Epithelial cell of esophagus (primary cell): ENCODE results near the gene INTS6L.

ENCODE experiments used
- DNase-seq: peaks from one replicate; pipeline ENCODE4 v3.0.0; 2010; ENCODE audit warnings: low read depth
- H3K4me3 ChIP-seq: 2 replicates; pipeline ENCODE4 v1.5.1; 2011; ENCODE audit warnings: mild to moderate bottlenecking, low read length, control low read depth
- CTCF ChIP-seq: IDR thresholded peaks from 2 replicates; pipeline ENCODE4 v1.5.1; 2011; ENCODE audit warnings: low read depth, mild to moderate bottlenecking, low read length, control low read depth, inconsistent platforms; ENCODE audit not compliant: insufficient read depth; ENCODE audit errors: missing control alignments

The INTS6L gene, protein sequence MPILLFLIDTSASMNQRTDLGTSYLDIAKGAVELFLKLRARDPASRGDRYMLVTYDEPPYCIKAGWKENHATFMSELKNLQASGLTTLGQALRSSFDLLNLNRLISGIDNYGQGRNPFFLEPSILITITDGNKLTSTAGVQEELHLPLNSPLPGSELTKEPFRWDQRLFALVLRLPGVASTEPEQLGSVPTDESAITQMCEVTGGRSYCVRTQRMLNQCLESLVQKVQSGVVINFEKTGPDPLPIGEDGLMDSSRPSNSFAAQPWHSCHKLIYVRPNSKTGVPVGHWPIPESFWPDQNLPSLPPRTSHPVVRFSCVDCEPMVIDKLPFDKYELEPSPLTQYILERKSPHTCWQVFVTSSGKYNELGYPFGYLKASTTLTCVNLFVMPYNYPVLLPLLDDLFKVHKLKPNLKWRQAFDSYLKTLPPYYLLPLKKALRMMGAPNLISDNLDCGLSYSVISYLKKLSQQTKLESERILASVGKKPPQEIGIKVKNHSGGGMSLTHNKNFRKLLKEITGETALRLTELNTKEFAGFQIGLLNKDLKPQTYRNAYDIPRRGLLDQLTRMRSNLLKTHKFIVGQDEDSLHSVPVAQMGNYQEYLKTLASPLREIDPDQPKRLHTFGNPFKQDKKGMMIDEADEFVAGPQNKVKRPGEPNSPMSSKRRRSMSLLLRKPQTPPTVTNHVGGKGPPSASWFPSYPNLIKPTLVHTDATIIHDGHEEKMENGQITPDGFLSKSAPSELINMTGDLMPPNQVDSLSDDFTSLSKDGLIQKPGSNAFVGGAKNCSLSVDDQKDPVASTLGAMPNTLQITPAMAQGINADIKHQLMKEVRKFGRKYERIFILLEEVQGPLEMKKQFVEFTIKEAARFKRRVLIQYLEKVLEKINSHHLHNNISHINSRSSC

GRCh38 chrX:135520553-135521404 lies at the start of gene INTS6L:
TSS of gene INTS6L (plus strand) at chrX:135520660. CDS start at chrX:135520993, 333 bp downstream.
- TF ChIP-seq CTCF, result no peak
- peak; percentile 91 for DNase-seq
- H3K4me3 ChIP-seq, result peak within 1 kb of the TSS; percentile 64

GRCh38 chrX:135476378-135476777 lies 44.1 kb upstream of the INTS6L start:
- DNase-seq, result no peak
- no peak for TF ChIP-seq CTCF
- H3K4me3 ChIP-seq, result no peak overlapping the region

GRCh38 chrX:135477576-135477975 lies 42.9 kb upstream of the INTS6L start:
- H3K4me3 ChIP-seq, result no peak overlapping the region
- peak; percentile 71 for TF ChIP-seq CTCF
- peak; percentile 77 for DNase-seq

DNA sequence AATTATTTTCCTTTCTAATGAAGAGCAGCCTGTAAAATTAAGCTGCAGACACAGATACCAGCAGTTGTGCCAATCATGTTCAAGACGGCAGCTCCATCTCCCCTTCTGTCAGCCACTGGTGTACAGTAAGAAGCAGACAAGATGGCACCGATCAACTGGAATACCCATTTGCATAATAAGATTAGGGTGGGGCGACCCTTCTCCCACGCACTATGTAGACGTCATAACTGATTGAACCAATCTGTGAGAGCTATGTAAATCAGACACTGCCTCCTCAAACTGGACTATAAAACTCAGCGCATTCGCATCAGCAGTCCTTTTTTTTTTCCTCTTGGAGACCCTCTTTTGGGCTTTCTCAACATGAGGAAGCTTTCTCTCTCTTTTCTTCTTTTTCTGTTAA lies 40.4 kb upstream of the INTS6L start:
- H3K4me3 ChIP-seq, result no peak overlapping the region
- no peak for TF ChIP-seq CTCF
- DNase-seq, result no peak

DNA sequence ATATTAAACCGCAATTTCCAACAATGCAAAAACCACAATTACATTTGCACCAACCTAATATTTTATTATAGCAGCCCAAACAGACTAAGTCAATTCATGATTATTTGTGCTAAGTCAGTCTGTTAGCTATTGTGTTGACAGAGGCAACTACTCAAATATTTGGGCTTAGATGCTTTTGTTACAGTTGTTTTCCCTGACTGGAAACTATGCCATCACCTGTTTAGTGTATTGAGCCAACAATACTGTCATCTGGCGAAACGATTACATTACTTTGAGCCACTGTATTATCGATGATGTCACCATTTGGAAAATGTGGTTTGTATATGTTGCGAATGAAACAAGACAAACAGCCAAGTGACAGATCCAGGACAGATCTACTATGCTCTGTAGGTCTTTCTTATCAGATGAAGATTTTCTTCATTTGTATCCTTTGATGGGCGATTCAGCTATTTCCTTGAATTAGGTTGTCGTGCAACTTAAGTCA lies 38.7 kb upstream of the INTS6L start:
- no peak overlapping the region for H3K4me3 ChIP-seq
- DNase-seq, result no peak
- no peak for TF ChIP-seq CTCF

DNA sequence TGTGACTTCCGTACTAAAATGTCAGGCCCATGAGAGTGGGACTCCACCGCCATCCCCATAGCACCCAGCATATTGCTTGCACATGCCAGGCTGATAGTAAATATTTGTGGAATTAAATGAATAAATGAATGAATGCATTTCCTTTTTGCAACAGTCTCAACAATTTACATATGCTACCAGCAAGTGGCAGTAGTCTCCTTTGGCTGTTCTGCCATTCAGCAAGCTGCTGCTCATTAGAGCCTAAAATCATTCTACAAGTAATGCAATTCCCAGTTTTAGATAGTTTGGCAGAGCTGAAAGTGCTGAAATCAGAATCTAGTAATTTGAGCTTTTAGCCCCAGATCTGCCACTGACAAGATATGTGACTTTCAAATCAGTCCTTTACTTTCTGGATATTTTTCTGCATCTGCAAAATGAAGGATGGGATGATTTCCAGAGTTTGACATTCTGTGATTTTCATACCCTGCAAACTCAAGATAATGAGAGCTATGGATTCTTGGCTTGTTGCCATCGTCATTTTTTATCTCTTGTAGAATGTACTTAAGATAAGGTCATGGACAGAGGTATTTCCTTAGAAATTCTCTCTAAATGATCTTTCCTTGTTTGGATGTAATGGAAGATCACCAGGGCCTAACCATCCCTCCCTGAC lies 35.7 kb upstream of the INTS6L start:
- DNase-seq, result peak; percentile 56
- TF ChIP-seq CTCF, result peak; percentile 67
- no peak overlapping the region for H3K4me3 ChIP-seq
